HCT116 (cell line): Measurements from ENCODE around the gene UMODL1.

Experiments
- CBX3 ChIP-seq: IDR thresholded peaks from 2 replicates; pipeline ENCODE4 v1.6.1; 2012; ENCODE audit warnings: low read depth
- CTCF ChIP-seq, 3 experiments: fragments of 200-600 bp in 1 of 3; sonication (generic) in 1 of 3; IDR thresholded peaks in 2 of 3; conservative IDR thresholded peaks in 1 of 3; 2 replicates each; pipeline ENCODE4 v1.5.1; 2012 to 2017; ENCODE audit warnings: low read depth in 2 of 3, low read length in 2 of 3, antibody characterized with exemption in 1 of 3, borderline replicate concordance in 1 of 3, control low read depth in 1 of 3, mild to moderate bottlenecking in 1 of 3, mixed read lengths in 1 of 3, mixed run types in 1 of 3, moderate library complexity in 1 of 3; ENCODE audit not compliant: insufficient read depth in 1 of 3
- POLR2A ChIP-seq: IDR thresholded peaks from 2 replicates; pipeline ENCODE4 v1.7.0; 2011; ENCODE audit warnings: borderline replicate concordance; ENCODE audit not compliant: insufficient read depth, insufficient read length; ENCODE audit errors: extremely low read depth
- SRF ChIP-seq: IDR thresholded peaks from 2 replicates; pipeline ENCODE4 v1.6.1; 2012; ENCODE audit warnings: low read depth
- TF ChIP-seq, protein P1 (sequence below): IDR thresholded peaks from 2 replicates; pipeline ENCODE4 v1.6.1; 2012; ENCODE audit warnings: low read depth

- no peak for TF ChIP-seq CTCF (IDR thresholded peaks at IDR 0.05 in 2 of 3, conservative IDR thresholded peaks at IDR 0.05 in 1 of 3; ENCODE audit: borderline replicate concordance in 1 of 3, insufficient read depth in 1 of 3, low read depth in 2 of 3, low read length in 2 of 3)
- TF ChIP-seq CBX3 = no peak
- TF ChIP-seq POLR2A = no peak
- TF ChIP-seq, protein P1, sequence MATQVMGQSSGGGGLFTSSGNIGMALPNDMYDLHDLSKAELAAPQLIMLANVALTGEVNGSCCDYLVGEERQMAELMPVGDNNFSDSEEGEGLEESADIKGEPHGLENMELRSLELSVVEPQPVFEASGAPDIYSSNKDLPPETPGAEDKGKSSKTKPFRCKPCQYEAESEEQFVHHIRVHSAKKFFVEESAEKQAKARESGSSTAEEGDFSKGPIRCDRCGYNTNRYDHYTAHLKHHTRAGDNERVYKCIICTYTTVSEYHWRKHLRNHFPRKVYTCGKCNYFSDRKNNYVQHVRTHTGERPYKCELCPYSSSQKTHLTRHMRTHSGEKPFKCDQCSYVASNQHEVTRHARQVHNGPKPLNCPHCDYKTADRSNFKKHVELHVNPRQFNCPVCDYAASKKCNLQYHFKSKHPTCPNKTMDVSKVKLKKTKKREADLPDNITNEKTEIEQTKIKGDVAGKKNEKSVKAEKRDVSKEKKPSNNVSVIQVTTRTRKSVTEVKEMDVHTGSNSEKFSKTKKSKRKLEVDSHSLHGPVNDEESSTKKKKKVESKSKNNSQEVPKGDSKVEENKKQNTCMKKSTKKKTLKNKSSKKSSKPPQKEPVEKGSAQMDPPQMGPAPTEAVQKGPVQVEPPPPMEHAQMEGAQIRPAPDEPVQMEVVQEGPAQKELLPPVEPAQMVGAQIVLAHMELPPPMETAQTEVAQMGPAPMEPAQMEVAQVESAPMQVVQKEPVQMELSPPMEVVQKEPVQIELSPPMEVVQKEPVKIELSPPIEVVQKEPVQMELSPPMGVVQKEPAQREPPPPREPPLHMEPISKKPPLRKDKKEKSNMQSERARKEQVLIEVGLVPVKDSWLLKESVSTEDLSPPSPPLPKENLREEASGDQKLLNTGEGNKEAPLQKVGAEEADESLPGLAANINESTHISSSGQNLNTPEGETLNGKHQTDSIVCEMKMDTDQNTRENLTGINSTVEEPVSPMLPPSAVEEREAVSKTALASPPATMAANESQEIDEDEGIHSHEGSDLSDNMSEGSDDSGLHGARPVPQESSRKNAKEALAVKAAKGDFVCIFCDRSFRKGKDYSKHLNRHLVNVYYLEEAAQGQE = no peak
- TF ChIP-seq SRF = no peak
These were observed 4.8 kb downstream of the UMODL1 start for GRCh38 chr21:42075686-42076471.
